K562 (cell line): ENCODE results near the gene PIP4K2C. TPM values are rescaled to one million over a fixed set of nuclear protein-coding genes. Genes with fewer than 3 reads are reported as not detected.

Source experiments
- ATAC-seq: fragments of 200-7000 bp; cut with Tn5 transposase; 3 replicates; pipeline ENCODE4 v1.9.1; 2020; ENCODE audit warnings: moderate library complexity
- BruUV-seq: library from RNA; stranded (reverse); fragments of 400-500 nt; replicated peaks from 2 replicates; lab custom pipeline; 2021; lab: Mats Ljungman, UMichigan
- CTCF ChIA-PET: fragments of 300-600 bp; formaldehyde crosslinking; extraction: SDS; loops from one replicate; lab custom pipeline; 2021; ENCODE audit warnings: low intra/inter-chr PET ratio; lab: Yijun Ruan, JAX
- POLR2A ChIA-PET: fragments of 300-600, 350-650 bp; sonication (Branson Sonifier 250); formaldehyde crosslinking; extraction: SDS; loops from one replicate; lab custom pipeline; 2021; ENCODE audit warnings: antibody characterized with exemption, inconsistent platforms; lab: Yijun Ruan, JAX
- DNase-seq, 4 experiments: peaks; one replicate each; pipeline versions ENCODE4 v3.0.0 to v3.0.0-alpha.2; 2011 to 2018; ENCODE audit warnings: low spot score in 3 of 4, mixed read lengths in 3 of 4; ENCODE audit errors: extremely low read depth in 1 of 4
- FAIRE-seq: peaks from 2 replicates; lab custom pipeline; 2011; peaks lifted over from hg19 to GRCh38; lab: Jason Lieb, UNC
- H2AFZ ChIP-seq: 2 replicates; pipeline ENCODE4 v1.6.0; 2011; ENCODE audit warnings: low read depth, low read length, control low read depth, inconsistent platforms
- H3K27ac ChIP-seq: fragments of 200-600 bp; 3 replicates; pipeline ENCODE4 v1.8.0; 2011; ENCODE audit warnings: low read depth, mild to moderate bottlenecking, control low read depth, inconsistent platforms, low read length, moderate library complexity, mixed read lengths; ENCODE audit errors: extremely low read depth
- H3K27me3 ChIP-seq, 2 experiments: fragments of 300-600 bp in 1 of 2; 2 replicates in 1 of 2; 3 replicates in 1 of 2; pipeline versions ENCODE4 v1.6.0 to v1.8.0; 2011; ENCODE audit warnings: inconsistent platforms in 2 of 2, low read length in 2 of 2, mild to moderate bottlenecking in 1 of 2, mixed read lengths in 1 of 2, moderate library complexity in 1 of 2; ENCODE audit not compliant: control insufficient read depth in 2 of 2, insufficient read depth in 2 of 2
- H3K36me3 ChIP-seq: fragments of 300-600 bp; 3 replicates; pipeline ENCODE4 v1.8.0; 2011; ENCODE audit warnings: mild to moderate bottlenecking, low read length, inconsistent platforms; ENCODE audit not compliant: control insufficient read depth, insufficient read depth
- H3K4me1 ChIP-seq, 2 experiments: fragments of 200-600 bp in 1 of 2; replicated peaks in 1 of 2; 2 replicates in 1 of 2; 3 replicates in 1 of 2; pipeline versions ENCODE4 v1.5.1 to v1.8.0; 2011; ENCODE audit warnings: inconsistent platforms in 2 of 2, low read length in 2 of 2, mild to moderate bottlenecking in 1 of 2, mixed read lengths in 1 of 2, moderate library complexity in 1 of 2; ENCODE audit not compliant: control insufficient read depth in 2 of 2, insufficient read depth in 2 of 2
- H3K4me2 ChIP-seq: 2 replicates; pipeline ENCODE4 v1.6.1; 2011; ENCODE audit warnings: low read length, control low read depth, inconsistent platforms, mixed read lengths; ENCODE audit not compliant: insufficient read depth
- H3K4me3 ChIP-seq: fragments of 200-600 bp; sonication (generic), shearing (Covaris generic); 2 replicates; pipeline ENCODE4 v1.5.1; 2016; ENCODE audit warnings: control low read depth, inconsistent platforms
- H3K79me2 ChIP-seq: fragments of 200-600 bp; 3 replicates; pipeline ENCODE4 v1.8.0; 2011; ENCODE audit warnings: low read length, inconsistent platforms; ENCODE audit not compliant: control insufficient read depth, insufficient read depth
- H3K9ac ChIP-seq, 2 experiments: 2 replicates each; pipeline versions ENCODE4 v1.6.0 to v1.6.1; 2011; ENCODE audit warnings: low read depth in 2 of 2, low read length in 2 of 2, control low read depth in 1 of 2, inconsistent platforms in 1 of 2, mild to moderate bottlenecking in 1 of 2, mixed read lengths in 1 of 2; ENCODE audit not compliant: insufficient read depth in 1 of 2
- H3K9me1 ChIP-seq: one replicate; pipeline ENCODE4 v1.6.0; 2011; ENCODE audit warnings: inconsistent platforms, mild to moderate bottlenecking, low read length, moderate library complexity; ENCODE audit not compliant: control insufficient read depth, insufficient read depth
- H3K9me3 ChIP-seq: replicated peaks from 2 replicates; pipeline ENCODE4 v1.5.1; 2011; ENCODE audit warnings: low read depth, low read length, inconsistent platforms; ENCODE audit not compliant: control insufficient read depth, insufficient read depth
- H4K20me1 ChIP-seq: replicated peaks from 2 replicates; pipeline ENCODE4 v1.6.1; 2011; ENCODE audit warnings: low read length, inconsistent platforms, mixed read lengths; ENCODE audit not compliant: control insufficient read depth, insufficient read depth
- GTF2F1 ChIP-seq: IDR thresholded peaks from 2 replicates; pipeline ENCODE4 v1.6.1; 2011; ENCODE audit warnings: low read depth, low read length, improper control_type of control experiment
- KLF13 ChIP-seq: fragments of 450-650 bp; IDR thresholded peaks from 2 replicates; pipeline ENCODE4 v1.6.1; 2016; ENCODE audit warnings: missing genetic modification characterization, low read depth, mild to moderate bottlenecking, missing compliant biosample characterization, moderate library complexity, borderline replicate concordance
- MAZ ChIP-seq, 2 experiments: fragments of 450-650 bp in 1 of 2; sonication (generic) in 1 of 2; formaldehyde crosslinking; IDR thresholded peaks in 1 of 2; conservative IDR thresholded peaks in 1 of 2; 2 replicates each; pipeline versions ENCODE4 v1.4.0 to v1.5.0; 2020; ENCODE audit warnings: mild to moderate bottlenecking in 1 of 2, missing genetic modification reagents in 1 of 2
- NRF1 ChIP-seq, 2 experiments: fragments of 450-650 bp; IDR thresholded peaks in 1 of 2; conservative IDR thresholded peaks in 1 of 2; 2 replicates each; pipeline ENCODE4 v1.6.1; 2014; ENCODE audit warnings: mild to moderate bottlenecking in 2 of 2
- PCBP2 ChIP-seq: fragments of 200-400 bp; formaldehyde crosslinking; IDR thresholded peaks from 2 replicates; pipeline ENCODE4 v1.6.1; 2018; ENCODE audit warnings: low read length, low read depth, mild to moderate bottlenecking, moderate library complexity; ENCODE audit not compliant: poor library complexity, severe bottlenecking
- RCOR1 ChIP-seq, 2 experiments: IDR thresholded peaks; 2 replicates each; pipeline ENCODE4 v1.6.1; 2012; ENCODE audit warnings: low read depth in 2 of 2, low read length in 2 of 2, borderline replicate concordance in 1 of 2, improper control_type of control experiment in 1 of 2
- RNF2 ChIP-seq: sonication (generic); IDR thresholded peaks from 2 replicates; pipeline ENCODE4 v1.6.1; 2016
- SIX5 ChIP-seq, 2 experiments: IDR thresholded peaks; 2 replicates each; pipeline ENCODE4 v1.6.1; 2011; ENCODE audit warnings: low read length in 2 of 2, borderline replicate concordance in 1 of 2, low read depth in 1 of 2, mild to moderate bottlenecking in 1 of 2, moderate library complexity in 1 of 2; ENCODE audit not compliant: insufficient read depth in 1 of 2
- ZNF274 ChIP-seq: IDR thresholded peaks from 2 replicates; pipeline ENCODE4 v1.6.1; 2011; ENCODE audit warnings: low read depth, mild to moderate bottlenecking, low read length, moderate library complexity, borderline replicate concordance
- ZNF583 ChIP-seq: fragments of 250-450 bp; sonication (Bioruptor Pico); IDR thresholded peaks from 2 replicates; pipeline ENCODE4 v1.4.0; 2020
- ZNF707 ChIP-seq: fragments of 250-450 bp; sonication (Bioruptor Pico); conservative IDR thresholded peaks from 2 replicates; pipeline ENCODE4 v1.8.0; 2022; ENCODE audit warnings: inconsistent platforms, mild to moderate bottlenecking, moderate library complexity
- WGBS: fragments of 100-300 bp; shearing (Covaris generic); methylation state at CpG from one replicate; pipeline ENCODE4 v1.1.6; 2016; ENCODE audit warnings: low coverage, mixed read lengths; ENCODE audit not compliant: insufficient coverage; ENCODE audit errors: missing lambda C conversion rate; 5-methylcytosine and 5-hydroxymethylcytosine counted together
- in situ Hi-C: fragments of 300-500 bp; cut with MboI; formaldehyde crosslinking; loops from 4 replicates; pipeline ENCODE4 v1.15.0; 2018; ENCODE audit warnings: inconsistent platforms, mixed read lengths
- intact Hi-C: fragments of 100-400 bp; cut with micrococcal nuclease; formaldehyde crosslinking; loops from 2 replicates; pipeline ENCODE4 v1.14.2; 2022
- polyA plus RNA-seq, 8 experiments: library from polyadenylated mRNA; depleted of rRNA in 4 of 8; stranded (reverse) in 5 of 8; unstranded in 3 of 8; fragments of >200 nt; fragmentation: Nextera tagmentation in 2 of 8; fragmentation: Illumina TruSeq in 1 of 8; extraction: Ambion mirVana in 2 of 8; extraction: Trizol in 1 of 8; gene quantifications; 2 replicates each; pipeline versions ENCODE4 v1.2.1 to v1.2.3, GENCODE V29; 2011 to 2014; ENCODE audit warnings: inconsistent platforms in 1 of 8, missing spikeins in 1 of 8
- total RNA-seq, 7 experiments: library from RNA; depleted of rRNA in 6 of 7; stranded (reverse); fragments of >200 nt in 6 of 7; fragmentation: Illumina TruSeq in 2 of 7; extraction: Trizol in 2 of 7; gene quantifications; 2 replicates each; pipeline versions ENCODE4 v1.2.1 to v1.2.3, GENCODE V29; 2011 to 2021; ENCODE audit warnings: low replicate concordance in 1 of 7

The PIP4K2C gene
- total and polyA plus RNA-seq, 9 of the 15 experiments (the other 6 are each of a cell fraction or from before 2014, with no cell fraction given) = 9.0 to 41.4 (median 18.3) TPM

DNA sequence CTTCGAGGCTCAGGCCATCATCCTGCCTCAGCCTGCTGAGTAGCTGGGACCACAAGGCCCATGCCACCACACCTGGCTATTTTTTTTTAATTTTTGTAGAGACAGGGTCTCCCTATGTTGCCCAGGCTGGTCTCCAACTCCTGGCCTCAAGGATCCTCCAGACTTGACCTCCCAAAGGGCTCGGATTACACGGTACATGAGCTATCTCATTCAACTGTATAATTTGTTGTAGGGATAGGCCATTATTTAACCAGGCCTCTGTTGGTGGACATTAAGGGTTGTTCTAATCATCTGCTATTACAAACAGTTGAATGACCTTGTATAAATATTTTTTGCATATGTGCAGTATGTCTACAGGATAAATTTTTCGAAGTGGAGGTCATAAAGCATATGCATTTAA, 32.1 kb upstream of the PIP4K2C start (continued):
- TF ChIP-seq SIX5 (IDR thresholded peaks at IDR 0.05; ENCODE audit: borderline replicate concordance in 1 of 2, insufficient read depth in 1 of 2, low read depth in 1 of 2, low read length in 2 of 2) (no peak), KLF13 (tag) (no peak), GTF2F1 (no peak), PCBP2 (no peak), NRF1 (conservative IDR thresholded peaks at IDR 0.05 in 1 of 2, IDR thresholded peaks at IDR 0.05 in 1 of 2) (no peak), RNF2 (no peak)

DNA sequence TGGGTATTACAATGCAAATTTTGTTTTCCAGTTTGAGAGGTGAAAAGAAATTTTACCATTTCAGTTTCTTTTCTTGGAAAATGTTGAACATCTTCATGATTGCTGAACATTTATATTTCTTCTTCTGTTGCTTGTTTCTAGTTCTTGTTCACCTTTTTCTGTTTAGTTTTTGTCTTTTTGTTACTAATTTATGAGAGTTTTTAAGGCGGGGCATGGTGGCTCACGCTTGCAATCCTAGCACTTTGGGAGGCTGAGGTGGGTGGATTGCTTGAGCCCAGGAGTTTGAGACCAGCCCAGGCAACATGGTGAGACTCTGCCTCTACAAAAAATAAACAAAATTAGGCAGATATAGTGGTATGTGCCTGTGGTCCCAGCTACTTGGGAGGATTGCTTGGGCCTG, 30.5 kb upstream of the PIP4K2C start:
- Histone ChIP-seq H3K27ac (no peak overlapping the region), H3K79me2 (peaks cover 15% of the 10 kb centered on the region; the same call in 1 of the 3 replicates), H3K36me3 (peaks cover 23% of the 10 kb centered on the region; the same call in 2 of the 3 replicates), H4K20me1 (no peaks in the 10 kb centered on the region), H3K9me3 (no peaks in the 10 kb centered on the region), H3K27me3 (no peaks in the 10 kb centered on the region), H3K9me1 (no peaks in the 10 kb centered on the region), H3K4me1 (peaks cover 7 to 17% of the 10 kb centered on the region in 2 experiments; a peak in 4 of 5 replicates), H3K9ac (no peak overlapping the region), H2AFZ (no peak overlapping the region), H3K4me3 (no peak overlapping the region), H3K4me2 (no peak overlapping the region)
- ChIA-PET POLR2A (interaction anchor here (0.6 to 0.9 kb wide), 2 partner anchors 9 to 26 kb away, joined by 3 read pairs; no protein-coding TSS in a partner anchor), CTCF (no interaction called here)
- TF ChIP-seq ZNF583 (no peak), ZNF274 (no peak), RCOR1 (IDR thresholded peaks at IDR 0.05; ENCODE audit: borderline replicate concordance in 1 of 2, low read depth in 2 of 2, low read length in 2 of 2) (no peak), ZNF707 (no peak), MAZ (CRISPR knock-in tag; conservative IDR thresholded peaks at IDR 0.05 in 1 of 2, IDR thresholded peaks at IDR 0.05 in 1 of 2) (no peak)
- no peak for DNase-seq
- in situ Hi-C loops (no loop called here), intact Hi-C loops (no loop called here)
- WGBS = 93% methylated on average over 2 of the region's 2 CpGs
- FAIRE-seq = no peak
- no peak for ATAC-seq
- BruUV-seq = no TSS peak
